Body of pancreas (tissue), 4 donors: ENCODE measurements around the gene JMJD8. TPM values are rescaled to one million over a fixed set of nuclear protein-coding genes. Genes with fewer than 3 reads are reported as not detected.
A peak's percentile ranks its signal among the peaks of the same experiment; 100 is the strongest.

ENCODE experiments used
- ATAC-seq: fragments of 150-250 bp; one replicate; pipeline ENCODE4 v1.9.1; 2016
- DNase-seq, 4 donors: peaks; one replicate each; pipeline ENCODE4 v3.0.0-alpha.2; 2019
- H3K27ac ChIP-seq, 4 donors: fragments of 200-600 bp; sonication (generic); 1 replicate in 3 of 4; 2 replicates in 1 of 4; pipeline versions ENCODE4 v1.5.1 to v1.6.1; 2016 to 2019; ENCODE audit warnings: mild to moderate bottlenecking in 1 of 4, mixed read lengths in 1 of 4, moderate library complexity in 1 of 4
- H3K27me3 ChIP-seq, 2 donors: fragments of 200-600 bp; sonication (generic); one replicate each; pipeline ENCODE4 v1.6.0; 2016; ENCODE audit warnings: mild to moderate bottlenecking in 1 of 2
- H3K36me3 ChIP-seq, 2 donors: fragments of 200-600 bp; sonication (generic); replicated peaks in 1 of 2; 2 replicates each; pipeline ENCODE4 v1.5.1; 2016; ENCODE audit warnings: low read depth in 2 of 2; ENCODE audit not compliant: insufficient read depth in 1 of 2
- H3K4me1 ChIP-seq: fragments of 200-600 bp; sonication (generic); one replicate; pipeline ENCODE4 v1.6.0; 2016
- H3K4me3 ChIP-seq, 2 donors: fragments of 200-600 bp; sonication (generic); 1 replicate in 1 of 2; 2 replicates in 1 of 2; pipeline ENCODE4 v1.5.1; 2016 to 2019
- H3K9me3 ChIP-seq, 3 donors: fragments of 200-600 bp; sonication (generic); 1 replicate in 2 of 3; 2 replicates in 1 of 3; pipeline ENCODE4 v1.5.1; 2016
- POLR2A ChIP-seq, 3 donors: fragments of 450-650 bp; IDR thresholded peaks; one replicate each; pipeline ENCODE4 v1.6.1; 2016; ENCODE audit warnings: antibody characterized with exemption in 3 of 3, mild to moderate bottlenecking in 2 of 3
- WGBS, 2 donors: methylation state at CpG; one replicate each; pipeline ENCODE4 v1.1.5; 2017; 5-methylcytosine and 5-hydroxymethylcytosine counted together
- intact Hi-C: fragments of 100-400 bp; cut with DNase I; formaldehyde crosslinking; loops from one replicate; pipeline ENCODE4 v1.15.1; 2023
- total RNA-seq, 2 donors: library from RNA; depleted of rRNA; stranded (reverse); fragments of >200 nt; gene quantifications; one replicate each; pipeline ENCODE4 v1.1.0, GENCODE V29; 2016
- TF ChIP-seq, protein P1 (sequence below), 7 experiments: fragments of 450-650 bp in 4 of 7; fragments of 200-600 bp in 3 of 7; sonication (generic) in 3 of 7; IDR thresholded peaks; one replicate each; pipeline ENCODE4 v1.5.1; 2016 to 2019; ENCODE audit warnings: antibody characterized with exemption in 7 of 7

The JMJD8 gene
- total RNA-seq, 2 donors from 2014 or later, result 49.5 to 128 TPM

DNA sequence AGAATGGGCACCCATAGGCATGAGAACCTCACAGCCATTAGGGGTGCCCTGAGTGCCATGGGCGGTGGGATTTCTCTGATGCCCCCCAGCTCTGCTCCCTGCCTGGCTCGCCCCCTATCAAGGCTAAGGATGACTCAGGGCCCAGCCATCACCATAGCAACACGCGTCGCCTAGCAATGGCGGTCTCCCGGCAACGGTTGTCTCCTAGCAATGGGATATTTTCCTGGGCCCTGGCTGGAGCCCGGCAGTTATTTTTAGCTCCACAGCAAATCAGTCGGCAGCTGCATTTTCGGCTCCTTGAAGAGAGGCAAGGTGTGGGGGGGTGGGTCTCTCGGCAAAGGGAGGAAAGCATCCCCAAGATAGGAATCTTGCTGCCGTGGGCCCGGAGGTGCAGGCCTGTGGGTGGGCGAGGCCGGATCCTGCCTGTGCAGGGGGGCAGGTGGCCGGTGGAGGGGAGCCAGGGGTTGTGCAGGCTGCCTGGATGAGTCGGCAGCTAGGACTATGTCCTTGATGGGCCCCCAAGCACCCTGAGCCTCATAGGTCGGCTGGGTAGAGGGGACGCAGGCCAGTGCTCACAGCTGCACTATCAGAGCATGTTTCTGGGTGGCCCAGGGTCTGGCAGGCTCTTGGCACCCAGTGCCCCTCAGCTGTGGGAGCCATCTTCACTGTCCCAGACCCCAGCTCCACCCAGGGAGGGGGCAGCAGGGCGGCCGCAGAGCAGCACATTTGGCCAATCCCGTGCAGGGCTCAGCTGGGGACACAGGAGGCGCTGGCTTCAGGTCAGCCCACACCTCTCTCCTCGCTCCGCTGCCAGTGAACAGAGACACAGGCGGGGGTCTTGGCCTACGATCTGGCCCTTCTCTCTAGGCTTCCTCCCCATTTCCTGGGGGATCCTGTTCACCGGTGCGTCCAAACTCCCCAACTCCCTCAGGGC, 25.7 kb upstream of the JMJD8 start:
- no peak for ATAC-seq
- H3K27ac ChIP-seq, result no peak overlapping the region
- peak in 3 of 4 donors; percentile 56 to 68 (median 57) for DNase-seq
- H3K36me3 ChIP-seq, result no peaks in the 10 kb centered on the region
- H3K4me3 ChIP-seq, result no peak overlapping the region
- H3K4me1 ChIP-seq, result peaks cover 14% of the 10 kb centered on the region
- H3K27me3 ChIP-seq, result peaks cover 0 to 34% of the 10 kb centered on the region in 2 donors
- H3K9me3 ChIP-seq, result no peaks in the 10 kb centered on the region
- WGBS, 2 donors, result 18 to 19% methylated on average over 14 to 30 of the region's 30 CpGs
- TF ChIP-seq, protein P1, sequence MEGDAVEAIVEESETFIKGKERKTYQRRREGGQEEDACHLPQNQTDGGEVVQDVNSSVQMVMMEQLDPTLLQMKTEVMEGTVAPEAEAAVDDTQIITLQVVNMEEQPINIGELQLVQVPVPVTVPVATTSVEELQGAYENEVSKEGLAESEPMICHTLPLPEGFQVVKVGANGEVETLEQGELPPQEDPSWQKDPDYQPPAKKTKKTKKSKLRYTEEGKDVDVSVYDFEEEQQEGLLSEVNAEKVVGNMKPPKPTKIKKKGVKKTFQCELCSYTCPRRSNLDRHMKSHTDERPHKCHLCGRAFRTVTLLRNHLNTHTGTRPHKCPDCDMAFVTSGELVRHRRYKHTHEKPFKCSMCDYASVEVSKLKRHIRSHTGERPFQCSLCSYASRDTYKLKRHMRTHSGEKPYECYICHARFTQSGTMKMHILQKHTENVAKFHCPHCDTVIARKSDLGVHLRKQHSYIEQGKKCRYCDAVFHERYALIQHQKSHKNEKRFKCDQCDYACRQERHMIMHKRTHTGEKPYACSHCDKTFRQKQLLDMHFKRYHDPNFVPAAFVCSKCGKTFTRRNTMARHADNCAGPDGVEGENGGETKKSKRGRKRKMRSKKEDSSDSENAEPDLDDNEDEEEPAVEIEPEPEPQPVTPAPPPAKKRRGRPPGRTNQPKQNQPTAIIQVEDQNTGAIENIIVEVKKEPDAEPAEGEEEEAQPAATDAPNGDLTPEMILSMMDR (IDR thresholded peaks at IDR 0.05), result no peak
- no peak for TF ChIP-seq POLR2A (IDR thresholded peaks at IDR 0.05)
- intact Hi-C loops, result loop anchor here (5.0 to 10.0 kb wide), 2 partner anchors 342 to 465 kb away; no protein-coding TSS in a partner anchor

DNA sequence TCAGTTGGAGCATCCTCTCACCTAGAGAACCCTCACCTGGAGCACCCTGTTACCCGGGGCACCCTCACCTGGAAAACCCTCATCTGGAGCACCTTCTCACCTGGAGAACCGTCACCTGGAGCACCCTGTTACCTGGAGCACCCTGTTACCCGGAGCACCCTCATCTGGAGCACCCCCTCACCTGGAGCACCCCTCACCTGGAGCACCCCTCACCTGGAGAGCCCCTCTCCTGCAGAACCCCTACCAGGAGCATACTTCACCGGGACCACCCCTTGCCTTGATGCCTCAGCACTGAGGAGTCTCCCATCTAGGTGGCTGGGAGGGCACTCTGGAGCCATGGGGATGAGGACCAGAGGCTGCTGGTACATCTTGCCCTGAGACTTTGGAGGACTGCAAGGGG, 24.8 kb upstream of the JMJD8 start:
- no peak overlapping the region for H3K27ac ChIP-seq
- peaks cover 0 to 40% of the 10 kb centered on the region in 2 donors for H3K27me3 ChIP-seq
- intact Hi-C loops, result loop anchor here (10.0 kb wide), 1 partner anchor 466 kb away; no protein-coding TSS in a partner anchor
- no peak overlapping the region for H3K4me3 ChIP-seq
- peaks cover 6% of the 10 kb centered on the region for H3K4me1 ChIP-seq
- DNase-seq (no peak), ATAC-seq (no peak)
- no peaks in the 10 kb centered on the region for H3K36me3 ChIP-seq
- H3K9me3 ChIP-seq, result no peaks in the 10 kb centered on the region
- TF ChIP-seq, protein P1 (IDR thresholded peaks at IDR 0.05), result no peak
- no peak for TF ChIP-seq POLR2A (IDR thresholded peaks at IDR 0.05)
- 66 to 72% methylated on average over 2 to 4 of the region's 4 CpGs for WGBS, 2 donors

DNA sequence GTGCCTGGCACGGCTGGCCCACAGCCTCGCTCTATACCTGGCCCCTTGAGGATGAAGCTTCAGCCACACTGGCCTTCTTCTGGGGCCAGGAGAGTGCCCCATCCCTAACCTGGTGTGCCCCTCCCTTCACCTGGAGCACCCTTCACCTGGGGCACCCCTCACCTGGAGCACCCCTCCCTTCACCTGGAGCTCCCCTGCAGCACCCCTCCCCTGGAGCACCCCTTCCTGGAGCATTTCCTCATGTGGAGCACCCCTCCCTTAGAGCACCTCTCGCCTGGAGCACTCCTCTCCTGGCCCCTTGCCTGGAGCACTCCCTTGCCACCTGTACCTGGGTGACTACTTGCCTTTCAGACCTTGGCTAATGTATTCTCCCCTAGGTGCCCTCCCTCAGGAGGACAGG, 23.9 kb upstream of the JMJD8 start:
- intact Hi-C loops, result loop anchor here (10.0 kb wide), 1 partner anchor 467 kb away; no protein-coding TSS in a partner anchor
- Histone ChIP-seq H3K9me3 (no peaks in the 10 kb centered on the region), H3K36me3 (no peaks in the 10 kb centered on the region), H3K27me3 (peaks cover 0 to 50% of the 10 kb centered on the region in 2 donors), H3K27ac (no peak overlapping the region), H3K4me3 (no peak overlapping the region), H3K4me1 (peaks cover 6% of the 10 kb centered on the region)
- 31 to 50% methylated on average over 3 of the region's 3 CpGs for WGBS, 2 donors
- DNase-seq, result no peak
- TF ChIP-seq POLR2A (IDR thresholded peaks at IDR 0.05), result no peak
- TF ChIP-seq, protein P1 (IDR thresholded peaks at IDR 0.05), result no peak
- no peak for ATAC-seq

DNA sequence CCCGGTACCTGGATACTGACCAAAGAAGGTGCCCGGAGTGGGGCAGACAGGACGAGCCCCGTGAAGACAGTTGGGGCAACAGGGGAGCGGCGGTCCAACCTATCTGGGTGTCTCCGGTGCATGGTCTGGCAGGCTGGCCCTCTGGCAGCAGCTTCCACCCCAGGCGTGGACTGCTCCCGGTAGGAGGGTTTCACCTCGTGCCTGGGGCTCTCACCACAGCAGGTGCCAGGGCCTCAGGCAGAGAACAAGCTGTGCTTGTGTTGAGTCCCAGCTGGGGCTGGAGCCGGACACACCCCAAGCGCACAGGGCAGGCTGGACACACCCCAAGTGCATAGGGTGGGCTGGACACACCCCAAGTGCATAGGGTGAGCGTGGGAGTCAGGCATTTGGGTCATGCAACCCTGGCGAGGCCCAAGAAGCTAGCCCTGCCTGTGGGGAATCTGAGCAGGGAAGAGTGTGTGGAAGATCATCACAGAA, 23.0 kb upstream of the JMJD8 start:
- intact Hi-C loops, result loop anchor here (10.0 kb wide), 1 partner anchor 468 kb away; no protein-coding TSS in a partner anchor
- DNase-seq (no peak), ATAC-seq (no peak)
- no peak overlapping the region for H3K27ac ChIP-seq
- peaks cover 0 to 58% of the 10 kb centered on the region in 2 donors for H3K27me3 ChIP-seq
- no peaks in the 10 kb centered on the region for H3K9me3 ChIP-seq
- peaks cover 6% of the 10 kb centered on the region for H3K4me1 ChIP-seq
- no peak for TF ChIP-seq POLR2A (IDR thresholded peaks at IDR 0.05)
- TF ChIP-seq, protein P1 (IDR thresholded peaks at IDR 0.05), result no peak
- H3K4me3 ChIP-seq, result no peak overlapping the region
- WGBS, 2 donors, result 20 to 22% methylated on average over 4 to 14 of the region's 14 CpGs
- no peaks in the 10 kb centered on the region for H3K36me3 ChIP-seq
